Vagina (tissue), 2 donors: ENCODE measurements around the gene JPH4. TPM values are rescaled to one million over a fixed set of nuclear protein-coding genes. Genes with fewer than 3 reads are reported as not detected.
"Not testable (repeated sequence)": the region's sequence is repeated elsewhere in the genome, so short reads cannot be mapped to it uniquely, and the experiment has no call there.

Experiments used
- DNase-seq, 2 donors: peaks; one replicate each; pipeline ENCODE4 v3.0.0-alpha.2; 2017; ENCODE audit errors: extremely low spot score in 2 of 2
- H3K27ac ChIP-seq: fragments of 200-600 bp; sonication (generic); one replicate; pipeline ENCODE4 v1.5.1; 2019
- H3K27me3 ChIP-seq: fragments of 200-600 bp; sonication (generic); one replicate; pipeline ENCODE4 v1.5.1; 2019
- H3K36me3 ChIP-seq, 2 donors: fragments of 200-600 bp; sonication (generic); one replicate each; pipeline ENCODE4 v1.5.1; 2017 to 2019
- H3K4me1 ChIP-seq: fragments of 200-600 bp; sonication (generic); one replicate; pipeline ENCODE4 v1.5.1; 2019
- H3K4me3 ChIP-seq, 2 donors: fragments of 200-600 bp; sonication (generic); 1 replicate in 1 of 2; 2 replicates in 1 of 2; pipeline ENCODE4 v1.5.1; 2016 to 2019
- H3K9me3 ChIP-seq: fragments of 200-600 bp; sonication (generic); one replicate; pipeline ENCODE4 v1.5.1; 2019
- POLR2A ChIP-seq, 2 donors: fragments of 450-650 bp; IDR thresholded peaks; one replicate each; pipeline ENCODE4 v1.6.1; 2017; ENCODE audit warnings: antibody characterized with exemption in 2 of 2, mild to moderate bottlenecking in 2 of 2, moderate library complexity in 2 of 2
- POLR2AphosphoS5 ChIP-seq, 2 donors: sonication (generic); formaldehyde crosslinking; IDR thresholded peaks; one replicate each; pipeline ENCODE4 v1.9.0; 2017; ENCODE audit warnings: antibody characterized with exemption in 2 of 2, mild to moderate bottlenecking in 2 of 2, low read depth in 1 of 2; ENCODE audit not compliant: insufficient read depth in 1 of 2
- intact Hi-C: fragments of 100-400 bp; cut with DNase I; formaldehyde crosslinking; loops from one replicate; pipeline ENCODE4 v1.15.1; 2023
- total RNA-seq: library from RNA; depleted of rRNA; stranded (reverse); fragments of >200 nt; gene quantifications from one replicate; pipeline ENCODE4 v1.2.3, GENCODE V29; 2016
- TF ChIP-seq, protein P1 (sequence below), 3 experiments: fragments of 450-650 bp in 2 of 3; fragments of 200-600 bp in 1 of 3; sonication (generic) in 1 of 3; IDR thresholded peaks; one replicate each; pipeline ENCODE4 v1.5.1; 2017 to 2019; ENCODE audit warnings: antibody characterized with exemption in 3 of 3, mild to moderate bottlenecking in 2 of 3, moderate library complexity in 2 of 3

Gene JPH4
- total RNA-seq, 1 donor from 2014 or later = 10.6 TPM

DNA sequence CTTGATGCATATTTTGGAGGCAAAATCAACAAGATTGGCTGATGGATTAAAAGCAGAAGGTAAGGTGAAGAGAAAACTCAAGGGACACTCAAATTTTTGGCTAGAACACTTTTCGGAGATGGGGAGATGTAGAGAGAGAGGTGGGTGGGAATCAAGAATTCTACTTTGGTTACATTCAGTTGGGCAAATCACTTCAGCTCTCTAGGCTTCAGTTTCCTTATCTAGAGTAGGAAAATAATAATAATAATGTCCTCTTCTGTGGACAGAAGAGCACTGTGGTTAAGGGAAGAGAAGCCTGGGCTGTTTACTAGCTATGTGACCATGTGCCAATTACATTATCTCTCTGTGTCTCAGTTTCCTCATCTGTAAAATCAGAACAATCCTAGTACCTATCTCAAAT lies 34.2 kb upstream of the JPH4 start:
- no peak for TF ChIP-seq POLR2AphosphoS5 (IDR thresholded peaks at IDR 0.05; ENCODE audit: insufficient read depth in 1 of 2, low read depth in 1 of 2)
- TF ChIP-seq, protein P1, sequence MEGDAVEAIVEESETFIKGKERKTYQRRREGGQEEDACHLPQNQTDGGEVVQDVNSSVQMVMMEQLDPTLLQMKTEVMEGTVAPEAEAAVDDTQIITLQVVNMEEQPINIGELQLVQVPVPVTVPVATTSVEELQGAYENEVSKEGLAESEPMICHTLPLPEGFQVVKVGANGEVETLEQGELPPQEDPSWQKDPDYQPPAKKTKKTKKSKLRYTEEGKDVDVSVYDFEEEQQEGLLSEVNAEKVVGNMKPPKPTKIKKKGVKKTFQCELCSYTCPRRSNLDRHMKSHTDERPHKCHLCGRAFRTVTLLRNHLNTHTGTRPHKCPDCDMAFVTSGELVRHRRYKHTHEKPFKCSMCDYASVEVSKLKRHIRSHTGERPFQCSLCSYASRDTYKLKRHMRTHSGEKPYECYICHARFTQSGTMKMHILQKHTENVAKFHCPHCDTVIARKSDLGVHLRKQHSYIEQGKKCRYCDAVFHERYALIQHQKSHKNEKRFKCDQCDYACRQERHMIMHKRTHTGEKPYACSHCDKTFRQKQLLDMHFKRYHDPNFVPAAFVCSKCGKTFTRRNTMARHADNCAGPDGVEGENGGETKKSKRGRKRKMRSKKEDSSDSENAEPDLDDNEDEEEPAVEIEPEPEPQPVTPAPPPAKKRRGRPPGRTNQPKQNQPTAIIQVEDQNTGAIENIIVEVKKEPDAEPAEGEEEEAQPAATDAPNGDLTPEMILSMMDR (IDR thresholded peaks at IDR 0.05) = no peak
- H3K4me1 ChIP-seq = no peaks in the 10 kb centered on the region
- H3K9me3 ChIP-seq = no peaks in the 10 kb centered on the region
- no peaks in the 10 kb centered on the region for H3K36me3 ChIP-seq
- no peak for DNase-seq
- intact Hi-C loops = no loop called here
- no peak overlapping the region for H3K27ac ChIP-seq
- no peak overlapping the region for H3K4me3 ChIP-seq
- H3K27me3 ChIP-seq = no peaks in the 10 kb centered on the region

DNA sequence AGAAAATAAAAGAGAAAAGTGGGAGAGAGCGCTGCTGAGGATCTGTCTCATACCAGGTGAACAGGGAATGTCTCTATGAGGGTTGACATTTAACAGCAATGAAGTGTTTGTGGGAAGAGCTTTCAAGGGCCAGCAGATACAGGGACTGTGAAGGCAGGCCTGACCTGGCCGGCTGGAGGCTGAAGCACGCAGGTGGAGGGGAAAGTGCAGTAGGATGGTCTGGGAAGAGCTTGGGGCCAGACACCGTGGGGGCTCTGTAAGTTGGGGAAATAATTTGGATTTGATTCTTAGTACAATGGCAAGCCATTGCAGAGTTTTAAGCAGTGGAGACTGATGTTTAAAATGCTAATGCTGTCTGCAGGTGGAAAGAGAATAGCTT lies 33.8 kb upstream of the JPH4 start:
- no peaks in the 10 kb centered on the region for H3K9me3 ChIP-seq
- H3K4me1 ChIP-seq = no peaks in the 10 kb centered on the region
- intact Hi-C loops = no loop called here
- TF ChIP-seq, protein P1 (IDR thresholded peaks at IDR 0.05) = no peak
- no peak for TF ChIP-seq POLR2AphosphoS5 (IDR thresholded peaks at IDR 0.05; ENCODE audit: insufficient read depth in 1 of 2, low read depth in 1 of 2)
- no peak for TF ChIP-seq POLR2A (IDR thresholded peaks at IDR 0.05)
- no peaks in the 10 kb centered on the region for H3K36me3 ChIP-seq
- H3K27me3 ChIP-seq = no peaks in the 10 kb centered on the region
- no peak for DNase-seq
- H3K4me3 ChIP-seq = no peak overlapping the region
- no peak overlapping the region for H3K27ac ChIP-seq

DNA sequence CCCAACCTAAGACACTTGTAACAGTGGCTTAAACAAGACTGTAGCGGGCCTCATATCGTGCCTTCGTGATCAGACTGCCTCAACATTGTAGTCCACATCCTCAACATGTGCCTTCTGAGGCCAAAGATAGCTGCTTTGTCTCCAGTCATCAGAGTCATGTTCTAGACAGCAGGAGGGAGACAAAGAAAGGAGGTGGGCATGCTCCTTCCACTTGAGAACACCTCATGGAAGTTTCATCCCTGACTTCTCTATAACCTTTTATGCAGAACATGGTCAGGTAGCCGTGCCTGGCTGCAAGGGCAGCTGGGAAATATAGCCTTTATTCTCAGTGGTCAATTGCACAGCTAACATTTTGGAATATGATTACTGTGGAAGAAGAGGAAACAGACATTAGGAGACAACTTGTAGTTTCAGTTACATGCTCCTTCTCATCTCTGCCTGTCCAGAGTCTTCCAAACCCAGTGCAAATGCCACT lies 32.3 kb upstream of the JPH4 start:
- no peak overlapping the region for H3K27ac ChIP-seq
- no peaks in the 10 kb centered on the region for H3K27me3 ChIP-seq
- no peaks in the 10 kb centered on the region for H3K4me1 ChIP-seq
- no peak for DNase-seq
- H3K4me3 ChIP-seq = no peak overlapping the region
- intact Hi-C loops = no loop called here
- H3K36me3 ChIP-seq = no peaks in the 10 kb centered on the region
- H3K9me3 ChIP-seq = no peaks in the 10 kb centered on the region
- TF ChIP-seq POLR2AphosphoS5 (IDR thresholded peaks at IDR 0.05; ENCODE audit: insufficient read depth in 1 of 2, low read depth in 1 of 2) = no peak
- TF ChIP-seq, protein P1 (IDR thresholded peaks at IDR 0.05) = no peak
- no peak for TF ChIP-seq POLR2A (IDR thresholded peaks at IDR 0.05)

DNA sequence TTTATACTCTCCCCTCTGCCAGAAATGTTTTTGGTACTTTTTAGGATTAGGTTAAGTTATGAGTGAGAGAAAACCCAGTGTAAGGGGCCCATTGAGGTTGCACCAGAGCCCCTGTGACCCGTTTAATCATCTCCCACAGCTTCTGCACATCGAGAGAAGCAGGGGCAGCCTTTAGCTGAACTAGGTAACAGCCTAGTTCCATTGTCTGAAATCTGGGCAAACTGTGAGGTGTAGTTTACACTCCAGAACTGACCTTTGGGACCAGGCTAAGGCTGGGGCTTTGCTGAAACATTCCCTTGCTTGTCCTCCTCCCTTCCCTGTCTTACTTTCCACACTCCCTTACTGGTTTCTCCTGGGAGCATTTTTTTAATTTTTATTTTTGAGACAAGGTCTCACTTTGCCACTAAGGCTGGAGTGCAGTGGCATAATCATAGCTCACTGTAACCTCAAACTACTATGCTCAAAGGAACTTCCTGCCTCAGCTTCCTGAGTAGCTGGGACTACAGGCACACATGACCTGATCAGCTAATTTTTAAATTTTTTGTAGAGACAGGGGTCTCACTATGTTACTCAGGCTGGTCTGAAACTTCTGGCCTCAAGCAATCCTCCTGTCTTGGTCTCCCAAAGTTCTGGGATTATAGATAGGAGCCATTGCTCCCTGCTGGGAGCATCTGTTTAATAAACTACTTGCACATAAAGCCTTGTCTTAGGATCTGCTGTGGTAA lies 31.7 kb upstream of the JPH4 start:
- TF ChIP-seq, protein P1 (IDR thresholded peaks at IDR 0.05) = no peak
- TF ChIP-seq POLR2A (IDR thresholded peaks at IDR 0.05) (no peak), POLR2AphosphoS5 (IDR thresholded peaks at IDR 0.05; ENCODE audit: insufficient read depth in 1 of 2, low read depth in 1 of 2) (no peak)
- Histone ChIP-seq H3K9me3 (no peaks in the 10 kb centered on the region), H3K4me3 (no peak overlapping the region), H3K27ac (no peak overlapping the region), H3K27me3 (no peaks in the 10 kb centered on the region), H3K36me3 (no peaks in the 10 kb centered on the region), H3K4me1 (no peaks in the 10 kb centered on the region)
- intact Hi-C loops = no loop called here
- no peak for DNase-seq

DNA sequence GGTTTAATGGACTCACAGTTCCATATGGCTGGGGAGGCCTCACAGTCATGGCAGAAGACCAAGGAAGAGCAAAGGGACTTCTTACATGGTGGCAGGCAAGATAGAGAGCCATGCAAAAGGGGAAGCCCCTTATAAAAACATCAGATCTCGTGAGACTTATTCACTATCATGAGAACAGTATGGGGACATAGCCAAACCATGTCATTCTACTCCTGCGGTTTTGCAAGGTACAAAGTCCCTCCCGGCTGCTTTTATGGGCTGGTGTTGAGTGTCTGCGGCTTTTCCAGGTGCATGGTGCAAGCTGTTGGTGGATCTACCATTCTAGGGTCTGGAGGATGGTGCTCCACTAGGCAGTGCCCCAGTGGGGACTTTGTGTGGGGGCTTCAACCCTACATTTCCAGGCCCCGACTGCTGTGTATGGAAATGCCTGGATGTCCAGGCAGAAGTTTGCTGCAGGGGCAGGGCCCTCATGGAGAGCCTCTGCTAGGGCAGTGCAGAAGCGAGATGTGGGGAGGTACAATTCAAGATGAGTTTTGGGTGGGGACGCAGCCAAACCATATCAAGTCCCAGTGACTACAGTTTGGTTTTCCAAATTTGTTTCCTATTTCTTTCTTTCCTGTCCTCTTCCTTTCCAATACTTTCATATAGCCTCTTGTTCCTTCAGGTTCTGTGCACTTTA lies 31.0 kb upstream of the JPH4 start:
- H3K36me3 ChIP-seq, H3K27ac ChIP-seq, H3K4me1 ChIP-seq, intact Hi-C loops, DNase-seq, H3K4me3 ChIP-seq, H3K27me3 ChIP-seq, H3K9me3 ChIP-seq: not testable (repeated sequence)
